ENCODE measurements around the gene SRC.

GRCh38 chr20:37423545-37423944 is 77.6 kb downstream of the SRC start:
- TF ChIP-seq ZBTB33 (IDR thresholded peaks at IDR 0.05; ENCODE audit: extremely low read depth, insufficient replicate concordance, low read length) (no peak), ATF3 (IDR thresholded peaks at IDR 0.05) (no peak), CTCF (IDR thresholded peaks at IDR 0.05 in 2 of 3, conservative IDR thresholded peaks at IDR 0.05 in 1 of 3; ENCODE audit: borderline replicate concordance in 1 of 3, insufficient read depth in 1 of 3, low read depth in 2 of 3, low read length in 2 of 3) (no peak), EZH2 (IDR thresholded peaks at IDR 0.05) (no peak), CEBPB (IDR thresholded peaks at IDR 0.05; ENCODE audit: low read depth) (no peak), REST (IDR thresholded peaks at IDR 0.05; ENCODE audit: low read depth) (no peak), POLR2A (IDR thresholded peaks at IDR 0.05; ENCODE audit: borderline replicate concordance, extremely low read depth, insufficient read depth, insufficient read length) (no peak), POLR2AphosphoS5 (IDR thresholded peaks at IDR 0.05; ENCODE audit: low read depth, low read length) (no peak), JUND (IDR thresholded peaks at IDR 0.05) (no peak), ELF1 (IDR thresholded peaks at IDR 0.05; ENCODE audit: borderline replicate concordance, low read depth) (no peak), YY1 (IDR thresholded peaks at IDR 0.05; ENCODE audit: extremely low read depth, insufficient replicate concordance, low read depth, low read length) (no peak), EGR1 (IDR thresholded peaks at IDR 0.05; ENCODE audit: low read depth) (no peak), SIN3A (IDR thresholded peaks at IDR 0.05; ENCODE audit: low read depth) (no peak), CBX3 (IDR thresholded peaks at IDR 0.05; ENCODE audit: low read depth) (no peak)

Data from HCT116 (cell line).